ENCODE results near the gene NOL9.

The NOL9 gene

GRCh38 chr1:6519491-6519934, 34.8 kb downstream of the NOL9 start:
- no peak for DNase-seq

GRCh38 chr1:6517435-6517851, 36.9 kb downstream of the NOL9 start:
- DNase-seq, result no peak

GRCh38 chr1:6515771-6516170, 38.5 kb downstream of the NOL9 start:
- no peak for DNase-seq

GRCh38 chr1:6513320-6513801, 41.0 kb downstream of the NOL9 start:
- no peak for DNase-seq

GRCh38 chr1:6512908-6513280, 41.4 kb downstream of the NOL9 start:
- no peak for DNase-seq

- no peak for DNase-seq
These were observed 41.9 kb downstream of the NOL9 start for GRCh38 chr1:6512245-6512907.

GRCh38 chr1:6511561-6512244, 42.6 kb downstream of the NOL9 start:
- DNase-seq, result no peak

- DNase-seq, result no peak
These were observed 43.3 kb downstream of the NOL9 start for GRCh38 chr1:6511056-6511455.

- DNase-seq, result no peak
These were observed 43.8 kb downstream of the NOL9 start for GRCh38 chr1:6510493-6510892.

GRCh38 chr1:6509919-6510291, 44.4 kb downstream of the NOL9 start:
- no peak for DNase-seq

- no peak for DNase-seq
These were observed 44.9 kb downstream of the NOL9 start for GRCh38 chr1:6509220-6509918.

- no peak for DNase-seq
These were observed 45.5 kb downstream of the NOL9 start for GRCh38 chr1:6508816-6509189.

GRCh38 chr1:6508154-6508815, 46.0 kb downstream of the NOL9 start:
- DNase-seq, result no peak

GRCh38 chr1:6507461-6507911, 46.8 kb downstream of the NOL9 start:
- no peak for DNase-seq

GRCh38 chr1:6507037-6507428, 47.3 kb downstream of the NOL9 start:
- peak in 1 of 2 donors; percentile 27 for DNase-seq

- DNase-seq, result no peak
These were observed 47.9 kb downstream of the NOL9 start for GRCh38 chr1:6506210-6507036.

GRCh38 chr1:6505367-6506209, 48.7 kb downstream of the NOL9 start:
- no peak for DNase-seq

GRCh38 chr1:6504887-6505286, 49.4 kb downstream of the NOL9 start:
- DNase-seq, result no peak

GRCh38 chr1:6503884-6504602, 50.3 kb downstream of the NOL9 start:
- DNase-seq, result no peak

- no peak for DNase-seq
These were observed 52.1 kb downstream of the NOL9 start for GRCh38 chr1:6502000-6502891.
